Muscle of leg (tissue), 11 donors: ENCODE results near the gene KNOP1. TPM values are rescaled to one million over a fixed set of nuclear protein-coding genes. Genes with fewer than 3 reads are reported as not detected.

ENCODE experiments used
- DNase-seq: peaks from one replicate; pipeline ENCODE4 v3.0.0; 2013
- H3K27ac ChIP-seq: one replicate; pipeline ENCODE4 v1.5.1; 2013; ENCODE audit warnings: mild to moderate bottlenecking, low read length, control low read depth
- H3K27me3 ChIP-seq: one replicate; pipeline ENCODE4 v1.6.1; 2013; ENCODE audit warnings: low read length; ENCODE audit not compliant: control insufficient read depth, insufficient read depth
- H3K36me3 ChIP-seq: one replicate; pipeline ENCODE4 v1.6.1; 2013; ENCODE audit warnings: low read length; ENCODE audit not compliant: control insufficient read depth, insufficient read depth
- H3K4me1 ChIP-seq: one replicate; pipeline ENCODE4 v1.6.1; 2013; ENCODE audit warnings: low read length; ENCODE audit not compliant: control insufficient read depth, insufficient read depth
- H3K4me3 ChIP-seq: one replicate; pipeline ENCODE4 v1.5.1; 2013; ENCODE audit warnings: low read length, control low read depth
- H3K9me3 ChIP-seq: replicated peaks from 2 replicates; pipeline ENCODE4 v1.6.1; 2013; ENCODE audit warnings: low read depth, low read length; ENCODE audit not compliant: control insufficient read depth
- WGBS: methylation state at CpG from one replicate; pipeline ENCODE4 v1.1.5; 2013; ENCODE audit warnings: missing lambda C conversion rate; ENCODE audit not compliant: insufficient coverage; 5-methylcytosine and 5-hydroxymethylcytosine counted together
- polyA plus RNA-seq, 8 donors: library from polyadenylated mRNA; unstranded; fragments of 120-200 nt; gene quantifications; one replicate each; pipeline versions ENCODE4 v1.2.1 to v1.2.3, GENCODE V29; 2013; ENCODE audit warnings: inconsistent platforms in 1 of 8, low replicate concordance in 1 of 8; ENCODE audit not compliant: insufficient read length in 8 of 8, insufficient read depth in 1 of 8
- total RNA-seq: library from RNA; stranded (reverse); fragments of 120-200 nt; gene quantifications from one replicate; pipeline ENCODE4 v1.2.4, GENCODE V29; 2013

Gene KNOP1
- total and polyA plus RNA-seq, 9 donors = 22.3 to 40.2 (median 23.5) TPM

- Histone ChIP-seq H3K27me3 (no peaks in the 10 kb centered on the region), H3K4me3 (no peak overlapping the region), H3K36me3 (peaks cover 81% of the 10 kb centered on the region), H3K9me3 (no peaks in the 10 kb centered on the region), H3K27ac (no peak overlapping the region), H3K4me1 (peaks cover 14% of the 10 kb centered on the region)
- WGBS = 67% methylated on average over 16 of the region's 18 CpGs
- no peak for DNase-seq
Observed at GRCh38 chr16:19708296-19709205, 9.5 kb downstream of the KNOP1 start.

- Histone ChIP-seq H3K9me3 (no peaks in the 10 kb centered on the region), H3K4me1 (peaks cover 14% of the 10 kb centered on the region), H3K36me3 (peaks cover 80% of the 10 kb centered on the region), H3K4me3 (no peak overlapping the region), H3K27ac (no peak overlapping the region), H3K27me3 (no peaks in the 10 kb centered on the region)
- 76% methylated on average over 6 of the region's 22 CpGs for WGBS
- DNase-seq = no peak
Observed at GRCh38 chr16:19707569-19708295, 10.3 kb downstream of the KNOP1 start.

GRCh38 chr16:19706846-19707245 lies 11.2 kb downstream of the KNOP1 start:
- WGBS = 71% methylated on average over 14 of the region's 15 CpGs
- H3K27ac ChIP-seq = no peak overlapping the region
- no peak for DNase-seq
- H3K9me3 ChIP-seq = no peaks in the 10 kb centered on the region
- H3K4me3 ChIP-seq = no peak overlapping the region
- H3K36me3 ChIP-seq = peaks cover 77% of the 10 kb centered on the region
- H3K4me1 ChIP-seq = peaks cover 14% of the 10 kb centered on the region
- H3K27me3 ChIP-seq = no peaks in the 10 kb centered on the region

- Histone ChIP-seq H3K27me3 (no peaks in the 10 kb centered on the region), H3K4me1 (peaks cover 8% of the 10 kb centered on the region), H3K4me3 (no peak overlapping the region), H3K27ac (peak overlapping the region; percentile 3), H3K9me3 (no peaks in the 10 kb centered on the region), H3K36me3 (peaks cover 73% of the 10 kb centered on the region)
- no peak for DNase-seq
- 86% methylated on average over 2 of the region's 5 CpGs for WGBS
Observed at GRCh38 chr16:19705843-19706242, 12.2 kb downstream of the KNOP1 start.

GRCh38 chr16:19705146-19705501 lies 12.9 kb downstream of the KNOP1 start:
- Histone ChIP-seq H3K4me1 (peaks cover 8% of the 10 kb centered on the region), H3K9me3 (no peaks in the 10 kb centered on the region), H3K4me3 (no peak overlapping the region), H3K36me3 (peaks cover 72% of the 10 kb centered on the region), H3K27me3 (no peaks in the 10 kb centered on the region), H3K27ac (no peak overlapping the region)
- WGBS = 97% methylated on average over 5 of the region's 8 CpGs
- no peak for DNase-seq

GRCh38 chr16:19704321-19705145 lies 13.5 kb downstream of the KNOP1 start:
- peak overlapping the region; percentile 13 for H3K27ac ChIP-seq
- peaks cover 70% of the 10 kb centered on the region for H3K36me3 ChIP-seq
- DNase-seq = no peak
- H3K4me3 ChIP-seq = no peak overlapping the region
- WGBS = 86% methylated on average over 16 of the region's 18 CpGs
- no peaks in the 10 kb centered on the region for H3K9me3 ChIP-seq
- peaks cover 8% of the 10 kb centered on the region for H3K4me1 ChIP-seq
- H3K27me3 ChIP-seq = no peaks in the 10 kb centered on the region

- peak overlapping the region; percentile 35 for H3K27ac ChIP-seq
- 63% methylated on average over 2 of the region's 6 CpGs for WGBS
Observed at GRCh38 chr16:19703172-19703889, 14.7 kb downstream of the KNOP1 start.

GRCh38 chr16:19701091-19701490 lies 16.9 kb downstream of the KNOP1 start:
- no peaks in the 10 kb centered on the region for H3K27me3 ChIP-seq

More at GRCh38 chr16:19703172-19703889, 14.7 kb downstream of the KNOP1 start:
- H3K36me3 ChIP-seq = peaks cover 70% of the 10 kb centered on the region
- H3K27me3 ChIP-seq = no peaks in the 10 kb centered on the region
- no peaks in the 10 kb centered on the region for H3K9me3 ChIP-seq
- no peaks in the 10 kb centered on the region for H3K4me1 ChIP-seq
- H3K4me3 ChIP-seq = no peak overlapping the region
- DNase-seq = no peak

GRCh38 chr16:19700319-19700781 lies 17.7 kb downstream of the KNOP1 start:
- H3K27ac ChIP-seq = peak overlapping the region; percentile 2
- 46% methylated on average over 2 of the region's 6 CpGs for WGBS
- peaks cover 17% of the 10 kb centered on the region for H3K4me1 ChIP-seq
- DNase-seq = peak; percentile 40
- H3K27me3 ChIP-seq = no peaks in the 10 kb centered on the region
- H3K36me3 ChIP-seq = peaks cover 60% of the 10 kb centered on the region
- no peaks in the 10 kb centered on the region for H3K9me3 ChIP-seq
- H3K4me3 ChIP-seq = no peak overlapping the region

More at GRCh38 chr16:19701091-19701490, 16.9 kb downstream of the KNOP1 start:
- Histone ChIP-seq H3K27ac (no peak overlapping the region), H3K36me3 (peaks cover 67% of the 10 kb centered on the region), H3K9me3 (no peaks in the 10 kb centered on the region), H3K4me3 (no peak overlapping the region), H3K4me1 (peaks cover 16% of the 10 kb centered on the region)
- DNase-seq = no peak
- 94% methylated on average over 3 of the region's 3 CpGs for WGBS
